Lung (tissue), 12 donors: ENCODE measurements around the gene CKLF. TPM values are rescaled to one million over a fixed set of nuclear protein-coding genes. Genes with fewer than 3 reads are reported as not detected.
A peak's percentile ranks its signal among the peaks of the same experiment; 100 is the strongest.

Experiments used
- ATAC-seq: fragments of 200-7000 bp; cut with Tn5 transposase; one replicate; pipeline ENCODE4 v1.9.1; 2020; ENCODE audit warnings: moderate number of reproducible peaks; ENCODE audit not compliant: insufficient read depth, low FRiP score
- DNase-seq, 3 donors: peaks; one replicate each; pipeline ENCODE4 v3.0.0-alpha.2; 2013 to 2017
- H3K27ac ChIP-seq, 2 donors: one replicate each; pipeline ENCODE4 v1.5.1; 2013; ENCODE audit warnings: mild to moderate bottlenecking in 2 of 2, moderate library complexity in 2 of 2, control low read depth in 1 of 2, inconsistent platforms in 1 of 2, low read depth in 1 of 2, low read length in 1 of 2
- H3K27me3 ChIP-seq, 3 donors: one replicate each; pipeline ENCODE4 v1.5.1; 2013; ENCODE audit warnings: low read length in 2 of 3; ENCODE audit not compliant: control insufficient read depth in 3 of 3, insufficient read depth in 3 of 3
- H3K36me3 ChIP-seq, 4 donors: one replicate each; pipeline ENCODE4 v1.5.1; 2013; ENCODE audit warnings: low read length in 4 of 4, mild to moderate bottlenecking in 1 of 4, moderate library complexity in 1 of 4; ENCODE audit not compliant: control insufficient read depth in 4 of 4, insufficient read depth in 4 of 4
- H3K4me1 ChIP-seq, 5 donors: one replicate each; pipeline ENCODE4 v1.5.1; 2013; ENCODE audit warnings: low read length in 5 of 5, mild to moderate bottlenecking in 2 of 5, moderate library complexity in 1 of 5; ENCODE audit not compliant: control insufficient read depth in 5 of 5, insufficient read depth in 5 of 5
- H3K4me3 ChIP-seq: one replicate; pipeline ENCODE4 v1.5.1; 2013; ENCODE audit warnings: mild to moderate bottlenecking, control low read depth, moderate library complexity
- H3K9ac ChIP-seq, 2 donors: one replicate each; pipeline ENCODE4 v1.5.1; 2013; ENCODE audit warnings: low read length in 2 of 2, control low read depth in 1 of 2; ENCODE audit not compliant: insufficient read depth in 1 of 2
- H3K9me3 ChIP-seq, 4 donors: one replicate each; pipeline ENCODE4 v1.5.1; 2013; ENCODE audit warnings: low read length in 3 of 4, mild to moderate bottlenecking in 1 of 4, moderate library complexity in 1 of 4; ENCODE audit not compliant: control insufficient read depth in 4 of 4, insufficient read depth in 3 of 4
- CTCF ChIP-seq: IDR thresholded peaks from 2 replicates; pipeline ENCODE4 v1.5.1; 2012; ENCODE audit warnings: mild to moderate bottlenecking; ENCODE audit errors: control extremely low read depth, extremely low read depth
- WGBS, 2 donors: extraction: QIAGEN DNeasy Blood & Tissue Kit; methylation state at CpG; one replicate each; pipeline ENCODE4 v1.1.7; 2013; 5-methylcytosine and 5-hydroxymethylcytosine counted together
- polyA plus RNA-seq, 2 donors: library from polyadenylated mRNA; stranded (reverse); fragments of 200-250 nt; gene quantifications; one replicate each; pipeline ENCODE4 v1.2.1, GENCODE V29; 2013
- total RNA-seq, 2 donors: library from RNA; depleted of rRNA in 1 of 2; stranded (reverse); fragments of >200 nt in 1 of 2; gene quantifications; one replicate each; pipeline ENCODE4 v1.2.1, GENCODE V29; 2014 to 2021
- donor health status: control.
- donor health status: control.
- donor health status: Bipolar disorder and iron deficiency.
- donor health status: healthy.
- donor health status: DM: yes; HTN: yes; CAD: no.

CKLF gene
- total and polyA plus RNA-seq, 4 donors: 43.1 to 133 (median 46.2) TPM

GRCh38 chr16:66523861-66524354, 28.5 kb upstream of the CKLF start:
- Histone ChIP-seq H3K9me3 (no peaks in the 10 kb centered on the region), H3K4me3 (no peak overlapping the region), H3K36me3 (peaks cover 4 to 27% (median 11%) of the 10 kb centered on the region in 4 donors), H3K4me1 (peaks cover 0 to 28% (median 0%) of the 10 kb centered on the region in 5 donors), H3K27me3 (no peaks in the 10 kb centered on the region), H3K27ac (peak overlapping the region in 1 of 2 donors; percentile 66), H3K9ac (no peak overlapping the region)
- no peak for ATAC-seq
- no peak for TF ChIP-seq CTCF
- WGBS, 2 donors: 25 to 52% methylated on average over 9 of the region's 9 CpGs
- DNase-seq: no peak

- no peaks in the 10 kb centered on the region for H3K9me3 ChIP-seq
- no peak overlapping the region for H3K9ac ChIP-seq
- TF ChIP-seq CTCF: no peak
- peaks cover 0 to 25% (median 0%) of the 10 kb centered on the region in 5 donors for H3K4me1 ChIP-seq
- ATAC-seq (no peak), DNase-seq (no peak)
- H3K36me3 ChIP-seq: peaks cover 4 to 35% (median 19%) of the 10 kb centered on the region in 4 donors
- no peaks in the 10 kb centered on the region for H3K27me3 ChIP-seq
- H3K4me3 ChIP-seq: no peak overlapping the region
- WGBS, 2 donors: 26 to 52% methylated on average over 6 of the region's 6 CpGs
- H3K27ac ChIP-seq: peak overlapping the region in 1 of 2 donors; percentile 71
These were observed 27.7 kb upstream of the CKLF start for GRCh38 chr16:66524601-66525164.

GRCh38 chr16:66525396-66526180, 26.8 kb upstream of the CKLF start:
- 50 to 73% methylated on average over 9 of the region's 9 CpGs for WGBS, 2 donors
- Histone ChIP-seq H3K27ac (peak overlapping the region in 1 of 2 donors; percentile 80), H3K9me3 (no peaks in the 10 kb centered on the region)

More at GRCh38 chr16:66525396-66526180, 26.8 kb upstream of the CKLF start:
- Histone ChIP-seq H3K9ac (no peak overlapping the region), H3K27me3 (no peaks in the 10 kb centered on the region), H3K4me1 (peaks cover 0 to 20% (median 0%) of the 10 kb centered on the region in 5 donors), H3K36me3 (peaks cover 4 to 34% (median 26%) of the 10 kb centered on the region in 4 donors), H3K4me3 (no peak overlapping the region)
- DNase-seq (no peak), ATAC-seq (no peak)
- TF ChIP-seq CTCF: no peak
